VCaP (cell line): ENCODE results near the gene SLC40A1.
"Not testable (repeated sequence)": the region's sequence is repeated elsewhere in the genome, so short reads cannot be mapped to it uniquely, and the experiment has no call there.

ENCODE experiments used
- H3K27ac ChIP-seq: fragments of 450-650 bp; 2 replicates; pipeline ENCODE4 v1.5.1; 2017
- TF ChIP-seq, protein P1 (sequence below): fragments of 450-650 bp; conservative IDR thresholded peaks from 2 replicates; pipeline ENCODE4 v1.5.1; 2017; ENCODE audit warnings: mild to moderate bottlenecking, moderate library complexity

The SLC40A1 gene

DNA sequence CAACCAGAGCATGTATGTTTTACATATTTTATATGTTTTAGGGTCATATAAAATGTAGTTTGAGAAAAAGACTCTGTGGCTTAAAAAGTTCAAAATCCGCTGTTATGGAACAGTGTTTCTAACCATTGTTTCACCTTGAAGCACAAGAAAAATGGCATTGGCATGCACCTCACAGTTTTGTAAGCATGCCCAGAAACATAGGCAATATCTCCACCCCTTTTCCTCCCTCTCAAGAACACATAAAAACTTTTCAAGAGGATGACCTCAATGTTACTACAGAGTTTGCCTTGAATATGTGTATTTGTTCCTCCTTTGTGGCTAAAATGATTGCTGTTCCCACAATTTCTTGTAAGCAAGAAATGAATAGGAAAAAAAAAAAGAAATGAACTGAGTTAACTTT lies 29.3 kb upstream of the SLC40A1 start:
- H3K27ac ChIP-seq: no peak overlapping the region
- TF ChIP-seq, protein P1, sequence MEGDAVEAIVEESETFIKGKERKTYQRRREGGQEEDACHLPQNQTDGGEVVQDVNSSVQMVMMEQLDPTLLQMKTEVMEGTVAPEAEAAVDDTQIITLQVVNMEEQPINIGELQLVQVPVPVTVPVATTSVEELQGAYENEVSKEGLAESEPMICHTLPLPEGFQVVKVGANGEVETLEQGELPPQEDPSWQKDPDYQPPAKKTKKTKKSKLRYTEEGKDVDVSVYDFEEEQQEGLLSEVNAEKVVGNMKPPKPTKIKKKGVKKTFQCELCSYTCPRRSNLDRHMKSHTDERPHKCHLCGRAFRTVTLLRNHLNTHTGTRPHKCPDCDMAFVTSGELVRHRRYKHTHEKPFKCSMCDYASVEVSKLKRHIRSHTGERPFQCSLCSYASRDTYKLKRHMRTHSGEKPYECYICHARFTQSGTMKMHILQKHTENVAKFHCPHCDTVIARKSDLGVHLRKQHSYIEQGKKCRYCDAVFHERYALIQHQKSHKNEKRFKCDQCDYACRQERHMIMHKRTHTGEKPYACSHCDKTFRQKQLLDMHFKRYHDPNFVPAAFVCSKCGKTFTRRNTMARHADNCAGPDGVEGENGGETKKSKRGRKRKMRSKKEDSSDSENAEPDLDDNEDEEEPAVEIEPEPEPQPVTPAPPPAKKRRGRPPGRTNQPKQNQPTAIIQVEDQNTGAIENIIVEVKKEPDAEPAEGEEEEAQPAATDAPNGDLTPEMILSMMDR: no peak

DNA sequence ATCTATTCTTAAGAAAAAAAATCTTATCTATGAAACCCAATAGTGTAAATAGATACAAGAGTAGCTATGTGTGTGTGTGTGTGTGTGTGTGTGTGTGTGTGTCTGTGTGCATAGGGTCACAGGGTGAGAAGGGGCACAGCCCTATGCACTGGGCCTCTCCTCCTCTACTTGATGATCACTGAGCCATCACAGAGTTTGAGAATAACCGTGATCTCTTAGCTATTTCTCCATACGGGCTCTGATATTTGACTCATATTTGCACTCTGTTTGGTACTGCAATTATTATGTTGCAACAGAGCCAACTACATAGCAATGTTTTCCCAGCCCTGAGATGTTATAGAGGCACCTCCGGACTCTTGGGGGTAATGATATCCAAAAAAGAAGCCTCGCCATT lies 28.8 kb upstream of the SLC40A1 start:
- no peak overlapping the region for H3K27ac ChIP-seq
- TF ChIP-seq, protein P1: no peak

DNA sequence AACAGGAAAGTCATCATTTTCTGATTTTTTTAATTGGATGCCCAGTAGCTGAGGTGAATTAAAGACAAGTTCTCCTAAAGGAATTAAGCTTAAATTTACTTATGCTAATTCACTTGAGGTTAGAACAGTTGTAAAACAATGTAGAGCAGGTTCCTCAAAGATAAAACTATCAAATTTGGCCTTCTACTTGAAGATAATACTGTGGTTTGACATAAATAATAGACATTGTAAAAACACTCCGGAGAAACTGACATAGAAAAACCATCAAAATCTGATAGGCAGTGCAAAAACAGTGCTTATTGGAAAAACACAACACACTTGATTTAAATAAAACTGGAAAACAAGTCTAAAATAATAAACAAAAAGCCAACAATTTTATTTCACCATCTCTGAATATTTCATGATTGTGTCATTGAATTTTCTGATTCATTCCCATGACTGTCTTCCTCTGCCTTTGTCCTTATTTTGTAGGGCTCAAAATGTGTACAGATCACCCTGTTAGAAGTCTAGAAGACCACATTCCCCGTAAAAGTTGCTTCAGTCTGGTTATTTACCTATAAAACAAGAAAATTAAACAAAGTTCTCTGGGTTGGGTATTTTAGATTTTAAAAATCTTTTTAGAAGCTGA lies 28.3 kb upstream of the SLC40A1 start:
- TF ChIP-seq, protein P1: no peak
- H3K27ac ChIP-seq: no peak overlapping the region

DNA sequence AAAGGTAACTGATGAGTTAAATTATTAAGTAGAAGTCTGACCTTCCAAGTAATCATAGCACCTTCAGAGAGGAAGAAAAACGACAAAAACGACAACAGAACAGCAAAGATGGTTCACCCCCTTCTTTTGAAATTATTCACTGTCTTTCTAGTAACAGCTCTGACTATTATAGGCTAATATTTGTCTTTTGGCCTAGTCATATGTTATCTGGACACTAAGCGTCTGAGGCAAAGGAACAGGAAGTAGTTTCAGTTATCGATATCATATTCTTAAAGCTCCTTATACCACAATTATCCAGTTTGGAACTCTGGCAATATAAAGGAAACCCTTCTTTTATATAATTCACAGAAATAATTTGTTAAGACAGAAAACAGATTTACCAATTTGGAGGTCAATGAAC lies 27.6 kb upstream of the SLC40A1 start:
- TF ChIP-seq, protein P1: no peak
- H3K27ac ChIP-seq: no peak overlapping the region

DNA sequence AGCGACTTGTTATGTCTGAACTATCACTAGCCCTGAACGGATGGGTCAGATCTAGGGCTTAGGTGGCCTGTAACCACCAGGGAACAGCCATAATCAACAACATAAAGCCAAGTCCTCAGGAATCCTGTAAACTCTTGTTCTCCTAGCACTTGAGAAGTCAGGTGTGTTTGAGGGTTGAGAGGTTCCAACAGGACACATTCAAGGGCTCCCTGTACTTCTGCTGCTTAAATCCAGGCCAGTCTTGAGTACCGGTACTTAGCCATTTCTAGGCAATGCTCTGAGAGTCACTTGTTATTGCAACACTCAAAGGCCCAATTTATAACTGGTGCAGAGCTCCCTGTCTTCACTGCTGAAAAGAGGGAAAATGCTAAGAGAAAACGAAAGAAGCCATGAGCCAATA lies 21.6 kb upstream of the SLC40A1 start:
- TF ChIP-seq, protein P1: no peak
- no peak overlapping the region for H3K27ac ChIP-seq

DNA sequence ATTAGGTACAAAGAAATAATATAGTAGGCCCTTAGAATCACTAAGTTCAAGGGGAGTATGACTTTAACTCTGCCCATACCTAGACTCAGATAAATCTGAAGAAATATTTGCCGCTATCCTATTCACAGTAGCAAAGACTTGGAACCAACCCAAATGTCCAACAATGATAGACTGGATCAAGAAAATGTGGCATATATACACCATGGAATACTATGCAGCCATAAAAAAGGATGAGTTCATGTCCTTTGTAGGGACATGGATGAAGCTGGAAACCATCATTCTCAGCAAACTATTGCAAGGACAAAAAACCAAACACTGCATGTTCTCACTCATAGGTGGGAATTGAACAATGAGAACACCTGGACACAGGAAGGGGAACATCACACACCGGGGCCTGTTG lies 21.1 kb upstream of the SLC40A1 start:
- not testable (repeated sequence) for H3K27ac ChIP-seq

DNA sequence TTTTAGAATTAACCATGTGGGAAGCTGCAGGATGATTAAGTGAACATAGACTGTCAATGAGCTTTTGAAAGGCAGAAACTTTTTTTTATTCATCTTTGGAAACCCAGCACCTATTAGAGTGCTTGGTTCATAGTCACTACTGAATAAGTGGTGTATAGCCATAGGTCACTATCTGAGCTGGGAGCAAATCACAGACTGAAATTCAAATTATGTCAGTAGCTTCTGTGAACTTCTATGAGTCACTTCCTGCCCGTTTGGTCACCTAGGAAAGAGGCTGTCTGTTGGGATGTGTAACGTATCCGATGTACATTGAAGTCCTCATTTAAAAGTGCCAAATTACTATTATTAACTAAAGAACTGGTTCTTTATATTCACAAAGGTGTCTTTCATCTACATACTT lies 20.5 kb upstream of the SLC40A1 start:
- TF ChIP-seq, protein P1: no peak
- H3K27ac ChIP-seq: no peak overlapping the region

DNA sequence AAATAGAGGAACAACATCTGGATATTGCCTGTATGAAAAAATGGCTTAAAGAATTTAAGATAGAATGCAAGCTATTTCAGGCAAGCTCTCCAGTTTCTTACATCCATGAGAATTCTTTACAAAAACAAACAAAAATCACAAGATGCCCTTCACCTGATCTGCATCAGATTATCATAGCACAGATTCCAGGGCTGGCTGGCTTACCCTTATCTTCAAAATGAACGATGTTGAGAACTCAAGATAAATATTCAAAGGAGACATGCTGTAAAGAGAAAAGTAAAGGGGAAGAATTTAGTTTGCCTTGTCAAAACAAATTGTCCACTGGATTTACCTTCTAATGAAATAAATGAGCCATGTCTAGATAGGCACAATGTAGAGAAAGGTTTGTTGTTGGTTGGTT lies 18.7 kb upstream of the SLC40A1 start:
- no peak overlapping the region for H3K27ac ChIP-seq
- TF ChIP-seq, protein P1: no peak
